Measurements from ENCODE around the gene TBC1D14.
"Not testable (repeated sequence)": the region's sequence is repeated elsewhere in the genome, so short reads cannot be mapped to it uniquely, and the experiment has no call there.

The TBC1D14 gene

GRCh38 chr4:6905516-6906445, 3.8 kb upstream of the TBC1D14 start:
- Histone ChIP-seq H3K27ac (ENCODE audit: low read length) (no peak overlapping the region), H3K79me2 (ENCODE audit: low read length) (peaks cover 8% of the 10 kb centered on the region)
- TF ChIP-seq CTCF (IDR thresholded peaks at IDR 0.05; ENCODE audit: low read depth, low read length) (no peak), EZH2phosphoT487 (IDR thresholded peaks at IDR 0.05; ENCODE audit: low read depth) (no peak)

GRCh38 chr4:6906486-6906885, 3.1 kb upstream of the TBC1D14 start:
- not testable (repeated sequence) for H3K4me3 ChIP-seq (ENCODE audit: low read length); H3K27me3 ChIP-seq (ENCODE audit: low read depth, low read length); H3K9me3 ChIP-seq (ENCODE audit: insufficient read depth, low read length); H3K4me2 ChIP-seq (ENCODE audit: low read length); H4K20me1 ChIP-seq (ENCODE audit: insufficient read depth, low read length); H3K36me3 ChIP-seq (replicated peaks; ENCODE audit: low read depth, low read length); H3K9ac ChIP-seq (ENCODE audit: low read length); H2AFZ ChIP-seq (ENCODE audit: low read depth, low read length); H3K27ac ChIP-seq (ENCODE audit: low read length)
- H3K79me2 ChIP-seq (ENCODE audit: low read length), result peaks cover 15% of the 10 kb centered on the region
- H3K4me1 ChIP-seq (ENCODE audit: low read length), result peaks cover 19% of the 10 kb centered on the region

More at GRCh38 chr4:6905516-6906445, 3.8 kb upstream of the TBC1D14 start:
- H3K4me1 ChIP-seq (ENCODE audit: low read length), result peaks cover 15% of the 10 kb centered on the region
- H3K27me3 ChIP-seq (ENCODE audit: low read depth, low read length), result no peaks in the 10 kb centered on the region; the same call in 1 of the 2 replicates
- no peak overlapping the region for H3K4me2 ChIP-seq (ENCODE audit: low read length)
- H3K4me3 ChIP-seq (ENCODE audit: low read length), result no peak overlapping the region
- peaks cover under 1% of the 10 kb centered on the region; the same call in 1 of the 2 replicates for H4K20me1 ChIP-seq (ENCODE audit: insufficient read depth, low read length)
- H3K36me3 ChIP-seq (replicated peaks; ENCODE audit: low read depth, low read length), result no peaks in the 10 kb centered on the region
- H3K9ac ChIP-seq (ENCODE audit: low read length), result no peak overlapping the region
- no peak overlapping the region for H2AFZ ChIP-seq (ENCODE audit: low read depth, low read length)
- H3K9me3 ChIP-seq (ENCODE audit: insufficient read depth, low read length), result no peaks in the 10 kb centered on the region

- Histone ChIP-seq H3K9ac (ENCODE audit: low read length) (no peak overlapping the region), H3K27ac (ENCODE audit: low read length) (no peak overlapping the region), H3K27me3 (ENCODE audit: low read depth, low read length) (no peaks in the 10 kb centered on the region; the same call in 1 of the 2 replicates), H3K79me2 (ENCODE audit: low read length) (peaks cover 18% of the 10 kb centered on the region), H3K36me3 (replicated peaks; ENCODE audit: low read depth, low read length) (no peaks in the 10 kb centered on the region), H3K4me2 (ENCODE audit: low read length) (peak overlapping the region; percentile 99), H3K4me3 (ENCODE audit: low read length) (no peak overlapping the region), H2AFZ (ENCODE audit: low read depth, low read length) (no peak overlapping the region), H4K20me1 (ENCODE audit: insufficient read depth, low read length) (peaks cover 5% of the 10 kb centered on the region; the same call in 1 of the 2 replicates), H3K4me1 (ENCODE audit: low read length) (peaks cover 19% of the 10 kb centered on the region), H3K9me3 (ENCODE audit: insufficient read depth, low read length) (no peaks in the 10 kb centered on the region)
- TF ChIP-seq EZH2phosphoT487 (IDR thresholded peaks at IDR 0.05; ENCODE audit: low read depth) (no peak), CTCF (IDR thresholded peaks at IDR 0.05; ENCODE audit: low read depth, low read length) (peak; percentile 53)
These were observed 1.9 kb upstream of the TBC1D14 start for GRCh38 chr4:6907658-6908191.

GRCh38 chr4:6908432-6909112, 1.1 kb upstream of the TBC1D14 start:
- Histone ChIP-seq H3K4me2 (ENCODE audit: low read length) (peak overlapping the region; percentile 99), H3K27me3 (ENCODE audit: low read depth, low read length) (no peaks in the 10 kb centered on the region; the same call in 1 of the 2 replicates), H3K4me1 (ENCODE audit: low read length) (peaks cover 19% of the 10 kb centered on the region), H3K79me2 (ENCODE audit: low read length) (peaks cover 23% of the 10 kb centered on the region), H3K36me3 (replicated peaks; ENCODE audit: low read depth, low read length) (no peaks in the 10 kb centered on the region), H3K27ac (ENCODE audit: low read length) (0 out of 2 replicates have a peak overlapping the region, but pooled peaks have one; percentile 74), H3K9ac (ENCODE audit: low read length) (peak overlapping the region; percentile 68), H4K20me1 (ENCODE audit: insufficient read depth, low read length) (peaks cover 5% of the 10 kb centered on the region; the same call in 1 of the 2 replicates), H2AFZ (ENCODE audit: low read depth, low read length) (peak overlapping the region; percentile 84; the same call in 1 of the 2 replicates), H3K9me3 (ENCODE audit: insufficient read depth, low read length) (no peaks in the 10 kb centered on the region), H3K4me3 (ENCODE audit: low read length) (peak overlapping the region; percentile 93)
- TF ChIP-seq CTCF (IDR thresholded peaks at IDR 0.05; ENCODE audit: low read depth, low read length), result no peak
